Measurements from ENCODE around the gene ZGPAT.
A peak's percentile ranks its signal among the peaks of the same experiment; 100 is the strongest.

The ZGPAT gene

DNA sequence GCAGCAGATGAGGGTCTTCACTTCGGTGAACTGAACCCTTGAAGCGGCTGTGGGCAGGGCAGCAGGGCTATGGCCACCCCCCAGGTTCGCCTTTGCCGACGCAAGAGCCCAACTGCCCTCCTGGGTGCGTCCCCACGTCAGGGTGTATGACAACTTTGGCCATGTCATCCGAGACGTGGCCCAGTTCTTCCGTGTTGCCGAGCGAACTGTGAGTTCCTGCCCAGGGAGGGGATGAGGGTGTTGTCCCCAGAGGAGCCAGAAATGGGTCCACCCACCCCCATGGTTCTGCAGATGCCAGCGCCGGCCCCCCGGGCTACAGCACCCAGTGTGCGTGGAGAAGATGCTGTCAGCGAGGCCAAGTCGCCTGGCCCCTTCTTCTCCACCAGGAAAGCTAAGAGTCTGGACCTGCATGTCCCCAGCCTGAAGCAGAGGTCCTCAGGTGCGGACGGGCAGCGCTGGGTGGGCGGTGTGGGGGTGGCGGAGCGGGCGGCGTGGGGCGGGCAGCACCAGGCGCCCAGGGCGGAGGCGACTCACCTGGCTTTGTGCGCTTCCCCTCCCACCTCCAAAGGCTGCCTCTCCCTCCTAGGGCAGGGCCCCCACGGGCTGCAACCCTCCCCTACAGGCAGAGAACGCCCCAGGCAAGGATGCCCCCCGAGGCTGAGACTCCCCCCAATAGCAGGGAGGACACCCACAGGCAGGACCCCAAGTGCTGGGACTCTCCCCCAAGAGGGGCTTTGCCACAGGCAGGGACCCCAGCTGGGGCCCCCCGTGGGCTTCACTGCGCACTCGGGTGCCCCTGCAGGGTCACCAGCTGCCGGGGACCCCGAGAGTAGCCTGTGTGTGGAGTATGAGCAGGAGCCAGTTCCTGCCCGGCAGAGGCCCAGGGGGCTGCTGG lies 17.6 kb upstream of the ZGPAT start:
- Mint-ChIP-seq H3K4me3 (no peak overlapping the region), H3K27ac (peak overlapping the region; percentile 69), H3K4me1 (peaks cover 8% of the 10 kb centered on the region), H3K9me3 (peaks cover 3% of the 10 kb centered on the region), H3K36me3 (ENCODE audit: low read depth) (peaks cover 5% of the 10 kb centered on the region), H3K27me3 (ENCODE audit: low read depth, poor library complexity) (no peaks in the 10 kb centered on the region)
- DNase-seq = no peak
- TF ChIP-seq, protein P1, sequence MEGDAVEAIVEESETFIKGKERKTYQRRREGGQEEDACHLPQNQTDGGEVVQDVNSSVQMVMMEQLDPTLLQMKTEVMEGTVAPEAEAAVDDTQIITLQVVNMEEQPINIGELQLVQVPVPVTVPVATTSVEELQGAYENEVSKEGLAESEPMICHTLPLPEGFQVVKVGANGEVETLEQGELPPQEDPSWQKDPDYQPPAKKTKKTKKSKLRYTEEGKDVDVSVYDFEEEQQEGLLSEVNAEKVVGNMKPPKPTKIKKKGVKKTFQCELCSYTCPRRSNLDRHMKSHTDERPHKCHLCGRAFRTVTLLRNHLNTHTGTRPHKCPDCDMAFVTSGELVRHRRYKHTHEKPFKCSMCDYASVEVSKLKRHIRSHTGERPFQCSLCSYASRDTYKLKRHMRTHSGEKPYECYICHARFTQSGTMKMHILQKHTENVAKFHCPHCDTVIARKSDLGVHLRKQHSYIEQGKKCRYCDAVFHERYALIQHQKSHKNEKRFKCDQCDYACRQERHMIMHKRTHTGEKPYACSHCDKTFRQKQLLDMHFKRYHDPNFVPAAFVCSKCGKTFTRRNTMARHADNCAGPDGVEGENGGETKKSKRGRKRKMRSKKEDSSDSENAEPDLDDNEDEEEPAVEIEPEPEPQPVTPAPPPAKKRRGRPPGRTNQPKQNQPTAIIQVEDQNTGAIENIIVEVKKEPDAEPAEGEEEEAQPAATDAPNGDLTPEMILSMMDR (IDR thresholded peaks at IDR 0.05) = no peak

DNA sequence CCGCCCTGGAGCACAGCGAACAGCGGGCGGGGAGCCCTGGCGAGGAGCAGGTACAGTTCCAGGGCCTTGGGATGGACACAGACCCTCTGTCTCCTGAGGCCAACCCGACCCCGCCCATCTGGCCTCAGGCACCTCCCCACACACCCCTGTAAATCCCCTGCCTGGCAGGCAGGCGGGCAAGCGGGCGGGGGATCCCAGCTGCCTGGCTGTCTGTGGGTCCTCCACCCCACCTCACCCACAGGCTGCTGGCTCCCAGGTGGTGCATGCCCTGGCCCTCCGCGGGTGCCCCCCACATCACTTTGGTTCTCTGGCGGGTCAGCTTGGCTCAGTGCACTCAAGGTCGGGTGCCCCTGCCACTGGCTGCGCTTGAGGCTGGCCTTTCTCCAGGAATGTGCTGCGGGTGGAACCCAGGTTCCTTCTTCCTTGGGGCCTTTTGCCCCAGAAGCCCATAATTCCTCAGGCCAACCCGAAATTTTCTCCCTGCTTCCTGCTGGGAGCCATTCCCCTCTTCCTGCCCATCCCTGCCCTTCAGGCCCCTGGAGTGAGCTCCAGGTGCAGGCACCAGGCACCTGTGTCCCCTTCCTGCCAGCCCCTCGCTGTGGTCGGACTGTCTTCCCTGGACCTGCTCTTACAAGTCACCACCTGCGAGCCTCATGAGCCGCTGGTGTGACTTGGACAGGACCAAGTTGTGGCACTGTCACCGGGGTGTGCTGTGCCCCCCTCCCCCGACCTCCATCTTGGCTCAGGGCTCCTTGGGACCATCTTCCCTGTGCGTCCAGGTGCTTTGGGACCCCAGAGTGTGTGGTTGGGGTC lies 16.7 kb upstream of the ZGPAT start:
- DNase-seq = no peak
- peak overlapping the region; percentile 80 for H3K27ac Mint-ChIP-seq
- H3K9me3 Mint-ChIP-seq = peaks cover 3% of the 10 kb centered on the region
- H3K4me3 Mint-ChIP-seq = no peak overlapping the region
- peaks cover 9% of the 10 kb centered on the region for H3K4me1 Mint-ChIP-seq
- H3K27me3 Mint-ChIP-seq (ENCODE audit: low read depth, poor library complexity) = no peaks in the 10 kb centered on the region
- TF ChIP-seq, protein P1 (IDR thresholded peaks at IDR 0.05) = no peak
- H3K36me3 Mint-ChIP-seq (ENCODE audit: low read depth) = peaks cover 5% of the 10 kb centered on the region

DNA sequence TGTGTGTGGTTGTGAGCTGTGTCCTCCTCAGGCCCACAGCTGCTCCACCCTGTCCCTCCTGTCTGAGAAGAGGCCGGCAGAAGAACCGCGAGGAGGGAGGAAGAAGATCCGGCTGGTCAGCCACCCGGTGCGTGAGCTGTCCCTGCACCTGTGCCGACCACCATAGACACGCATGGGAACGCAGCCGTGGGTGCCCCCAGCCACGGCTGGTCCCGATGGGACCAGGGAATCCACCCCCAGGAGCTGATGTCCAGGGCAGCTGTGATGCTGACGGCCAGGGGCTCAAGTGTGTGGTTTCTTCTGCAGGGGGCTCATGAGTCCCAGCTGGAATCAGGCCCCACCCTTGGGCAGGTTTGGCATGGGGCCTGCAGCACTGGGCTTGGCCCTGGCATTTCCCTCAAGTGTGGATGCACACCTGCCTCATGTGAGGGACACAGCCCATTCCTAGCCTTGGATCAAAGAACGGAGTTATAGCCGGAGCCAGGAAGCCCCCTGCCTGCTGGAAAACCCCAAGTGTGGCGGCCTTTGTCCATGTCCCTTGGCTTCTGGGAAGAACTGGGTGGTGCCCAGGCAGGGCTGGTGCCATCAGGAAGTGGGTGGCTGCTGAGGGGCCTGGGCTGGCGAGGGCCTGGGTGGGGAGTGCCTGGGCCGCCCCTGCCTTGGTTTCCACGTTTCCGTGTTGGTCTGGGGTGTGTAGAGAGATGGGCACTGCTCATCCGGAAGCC lies 16.0 kb upstream of the ZGPAT start:
- H3K27me3 Mint-ChIP-seq (ENCODE audit: low read depth, poor library complexity) = no peaks in the 10 kb centered on the region
- TF ChIP-seq, protein P1 (IDR thresholded peaks at IDR 0.05) = no peak
- H3K4me3 Mint-ChIP-seq = no peak overlapping the region
- H3K4me1 Mint-ChIP-seq = peaks cover 9% of the 10 kb centered on the region
- H3K36me3 Mint-ChIP-seq (ENCODE audit: low read depth) = peaks cover 5% of the 10 kb centered on the region
- DNase-seq = no peak
- peaks cover 3% of the 10 kb centered on the region for H3K9me3 Mint-ChIP-seq
- H3K27ac Mint-ChIP-seq = peak overlapping the region; percentile 25

DNA sequence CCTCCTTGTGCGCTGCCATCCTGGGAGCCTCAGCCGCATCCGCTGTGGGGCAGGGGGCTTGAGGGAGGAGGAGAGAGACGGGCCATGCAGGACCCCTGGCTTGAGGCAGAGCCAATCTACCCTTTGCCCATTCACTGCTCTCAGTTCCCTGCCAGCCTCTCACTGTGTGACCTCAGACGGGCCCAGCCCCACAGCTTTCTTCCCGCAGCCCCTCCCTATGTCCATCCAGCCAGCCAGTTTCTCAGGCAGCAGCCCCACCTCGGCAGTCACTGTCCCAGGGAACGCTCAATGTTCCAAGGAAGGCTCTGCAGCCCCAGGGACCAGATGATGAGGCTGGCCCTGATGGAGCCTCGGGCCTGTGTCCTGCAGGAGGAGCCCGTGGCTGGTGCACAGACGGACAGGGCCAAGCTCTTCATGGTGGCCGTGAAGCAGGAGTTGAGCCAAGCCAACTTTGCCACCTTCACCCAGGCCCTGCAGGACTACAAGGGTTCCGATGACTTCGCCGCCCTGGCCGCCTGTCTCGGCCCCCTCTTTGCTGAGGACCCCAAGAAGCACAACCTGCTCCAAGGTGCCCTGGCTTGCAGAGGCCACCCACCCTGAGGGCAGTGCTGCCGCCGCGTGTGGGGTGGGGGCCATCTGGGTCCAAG lies 15.3 kb upstream of the ZGPAT start:
- Mint-ChIP-seq H3K36me3 (ENCODE audit: low read depth) (peaks cover 5% of the 10 kb centered on the region), H3K9me3 (peaks cover 3% of the 10 kb centered on the region), H3K4me1 (peaks cover 13% of the 10 kb centered on the region), H3K4me3 (no peak overlapping the region), H3K27ac (peak overlapping the region; percentile 89), H3K27me3 (ENCODE audit: low read depth, poor library complexity) (no peaks in the 10 kb centered on the region)
- no peak for DNase-seq
- TF ChIP-seq, protein P1 (IDR thresholded peaks at IDR 0.05) = no peak

DNA sequence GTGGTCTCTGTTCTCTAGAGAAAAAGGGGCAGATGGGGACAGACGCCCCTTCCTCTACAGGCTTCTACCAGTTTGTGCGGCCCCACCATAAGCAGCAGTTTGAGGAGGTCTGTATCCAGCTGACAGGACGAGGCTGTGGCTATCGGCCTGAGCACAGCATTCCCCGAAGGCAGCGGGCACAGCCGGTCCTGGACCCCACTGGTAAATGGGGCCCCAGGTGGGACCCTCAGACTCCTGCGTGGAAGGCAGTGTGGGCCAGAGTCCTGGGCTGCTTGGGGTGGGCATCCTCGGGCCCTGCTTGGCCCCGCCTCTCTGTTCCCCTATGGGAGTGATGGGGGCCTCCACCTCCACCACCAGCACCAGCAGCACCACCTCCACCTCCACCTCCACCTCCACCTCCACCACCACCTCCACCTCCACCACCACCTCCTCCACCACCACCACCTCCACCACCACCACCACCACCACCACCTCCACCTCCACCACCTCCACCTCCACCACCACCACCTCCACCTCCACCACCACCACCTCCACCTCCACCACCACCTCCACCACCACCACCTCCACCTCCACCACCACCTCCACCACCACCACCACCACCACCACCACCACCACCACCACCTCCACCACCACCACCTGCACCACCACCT lies 14.6 kb upstream of the ZGPAT start:
- Mint-ChIP-seq H3K27ac (no peak overlapping the region), H3K27me3 (ENCODE audit: low read depth, poor library complexity) (no peaks in the 10 kb centered on the region), H3K9me3 (peaks cover 3% of the 10 kb centered on the region), H3K4me1 (peaks cover 20% of the 10 kb centered on the region), H3K4me3 (no peak overlapping the region), H3K36me3 (ENCODE audit: low read depth) (peaks cover 5% of the 10 kb centered on the region)
- DNase-seq = no peak
- TF ChIP-seq, protein P1 (IDR thresholded peaks at IDR 0.05) = no peak
